ENCODE data around the gene RASD2. TPM values are rescaled to one million over a fixed set of nuclear protein-coding genes. Genes with fewer than 3 reads are reported as not detected.
"Not testable (repeated sequence)": the region's sequence is repeated elsewhere in the genome, so short reads cannot be mapped to it uniquely, and the experiment has no call there.

The RASD2 gene
- total RNA-seq, 2 experiments from 2014 or later, result not detected

DNA sequence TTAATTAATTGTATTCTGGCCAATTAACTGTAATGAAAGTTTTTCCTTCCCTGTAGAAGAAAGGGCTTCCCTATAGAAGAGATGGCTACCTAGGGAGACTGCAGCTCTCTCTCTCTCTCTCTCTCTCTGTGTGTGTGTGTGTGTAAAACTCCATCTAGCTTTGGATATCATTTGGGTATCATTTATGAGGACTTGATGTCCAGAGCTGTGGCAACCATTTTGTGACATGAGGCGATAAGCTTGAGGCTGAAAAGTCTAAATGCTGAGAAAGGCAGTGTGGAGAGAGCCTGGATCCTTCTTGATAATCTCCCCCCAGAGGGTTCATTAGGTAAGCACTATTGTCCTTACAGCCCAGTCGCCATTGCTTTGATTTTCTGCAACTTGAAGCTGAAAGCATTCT, 30.7 kb upstream of the RASD2 start:
- H3K36me3 Mint-ChIP-seq (ENCODE audit: low read depth), result no peaks in the 10 kb centered on the region
- H3K27ac Mint-ChIP-seq, result no peak overlapping the region
- ChIA-PET POLR2A (no interaction called here), CTCF (no interaction called here)
- peaks cover 25% of the 10 kb centered on the region for H3K27me3 Mint-ChIP-seq
- no peak for DNase-seq
- H3K4me1 Mint-ChIP-seq, result no peaks in the 10 kb centered on the region
- H3K4me3 Mint-ChIP-seq, result no peak overlapping the region
- H3K9me3 Mint-ChIP-seq, result no peaks in the 10 kb centered on the region

DNA sequence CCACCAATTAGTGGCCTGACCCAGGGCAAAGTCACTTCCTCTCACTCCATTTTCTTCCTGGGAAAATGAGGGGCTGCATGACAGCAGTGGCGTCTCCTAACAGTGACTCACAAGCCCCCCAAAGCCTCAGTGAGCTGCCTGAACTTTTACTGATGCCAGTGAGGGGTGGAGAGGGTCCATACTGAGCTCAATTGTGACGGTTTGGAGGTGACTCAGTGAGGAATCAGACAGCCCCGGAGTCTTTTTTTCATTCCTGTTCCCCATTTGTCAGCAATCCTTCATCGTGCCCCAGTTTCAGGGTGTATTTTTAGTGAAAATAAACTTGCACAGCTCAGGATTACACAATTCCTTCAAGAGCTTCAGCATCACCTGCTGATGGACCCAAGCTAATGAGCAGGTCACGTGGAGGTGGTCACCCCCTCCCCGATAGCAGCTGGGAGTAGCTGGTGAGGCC, 30.1 kb upstream of the RASD2 start:
- ChIA-PET POLR2A (no interaction called here), CTCF (no interaction called here)
- no peak for DNase-seq
- Mint-ChIP-seq H3K9me3 (no peaks in the 10 kb centered on the region), H3K27me3 (peaks cover 25% of the 10 kb centered on the region), H3K4me3 (no peak overlapping the region), H3K4me1 (no peaks in the 10 kb centered on the region), H3K36me3 (ENCODE audit: low read depth) (no peaks in the 10 kb centered on the region), H3K27ac (no peak overlapping the region)

DNA sequence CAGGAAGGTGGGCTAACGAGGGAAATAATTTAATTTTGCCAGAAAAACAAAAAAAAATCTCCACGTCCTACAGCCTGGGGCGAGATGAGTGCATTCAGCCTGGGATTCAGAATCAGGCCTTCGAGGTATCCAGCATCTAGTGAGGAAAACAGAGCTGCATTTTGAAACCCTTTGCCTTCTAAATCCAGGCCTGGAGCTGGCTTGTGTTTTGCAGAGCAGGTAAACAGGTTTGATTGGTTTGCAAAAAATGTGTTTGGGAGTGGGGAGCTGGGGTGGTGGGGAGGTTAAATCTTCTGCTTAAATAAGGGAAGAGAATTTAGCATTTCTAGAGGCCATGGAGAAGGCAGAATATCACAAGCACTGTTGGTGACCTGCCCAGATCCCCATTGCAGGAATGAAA, 29.7 kb upstream of the RASD2 start:
- H3K4me3 Mint-ChIP-seq, result no peak overlapping the region
- H3K9me3 Mint-ChIP-seq, result no peaks in the 10 kb centered on the region
- CTCF ChIA-PET, result no interaction called here
- no peak for DNase-seq
- H3K4me1 Mint-ChIP-seq, result no peaks in the 10 kb centered on the region
- POLR2A ChIA-PET, result interaction anchor here (0.6 kb wide), 1 partner anchor 55 kb away, joined by 4 read pairs; no protein-coding TSS in a partner anchor
- H3K36me3 Mint-ChIP-seq (ENCODE audit: low read depth), result no peaks in the 10 kb centered on the region
- peaks cover 25% of the 10 kb centered on the region for H3K27me3 Mint-ChIP-seq
- H3K27ac Mint-ChIP-seq, result no peak overlapping the region

DNA sequence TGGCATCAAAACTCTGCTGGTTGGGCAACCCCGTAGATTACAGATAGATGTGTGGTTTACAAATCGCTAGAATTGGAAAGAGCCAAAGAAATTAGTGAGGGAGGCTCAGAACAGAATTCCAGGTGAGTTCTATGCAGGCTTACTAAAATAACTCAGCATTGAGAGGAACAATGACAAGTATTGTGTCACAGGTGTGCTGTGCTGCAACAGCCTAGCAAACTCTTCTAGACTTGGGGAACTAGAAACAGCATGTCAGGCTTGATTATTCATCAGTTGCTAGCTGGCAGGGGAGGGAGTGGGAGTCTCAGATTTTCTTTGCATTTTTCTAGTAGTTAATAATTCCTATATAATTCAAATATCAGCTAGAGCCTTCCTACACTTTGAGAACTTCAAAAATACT, 26.3 kb upstream of the RASD2 start:
- no peak overlapping the region for H3K4me3 Mint-ChIP-seq
- no peaks in the 10 kb centered on the region for H3K4me1 Mint-ChIP-seq
- H3K9me3 Mint-ChIP-seq, result no peaks in the 10 kb centered on the region
- ChIA-PET CTCF (no interaction called here), POLR2A (no interaction called here)
- H3K27ac Mint-ChIP-seq, result no peak overlapping the region
- H3K36me3 Mint-ChIP-seq (ENCODE audit: low read depth), result no peaks in the 10 kb centered on the region
- peaks cover 24% of the 10 kb centered on the region for H3K27me3 Mint-ChIP-seq
- DNase-seq, result no peak

DNA sequence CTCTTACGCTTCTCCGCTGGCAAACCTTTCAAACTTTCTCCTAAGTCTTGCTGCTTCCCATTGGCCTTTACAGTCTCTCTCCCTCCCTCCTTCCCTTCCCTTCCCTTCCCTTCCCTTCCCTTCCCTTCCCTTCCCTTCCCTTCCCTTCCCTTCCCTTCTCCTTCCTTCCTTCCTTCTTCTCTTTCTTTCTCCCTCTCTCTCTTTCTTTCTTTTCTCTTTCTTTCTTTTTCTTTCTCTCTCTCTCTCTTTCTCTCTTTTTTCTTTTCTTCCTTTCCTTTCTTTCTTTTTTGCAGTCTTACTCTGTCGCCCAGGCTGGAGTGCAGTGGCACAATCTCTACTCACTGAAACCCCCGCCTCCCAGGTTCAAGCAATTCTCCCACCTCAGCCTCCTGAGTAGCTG, 24.7 kb upstream of the RASD2 start:
- H3K36me3 Mint-ChIP-seq (ENCODE audit: low read depth); H3K4me1 Mint-ChIP-seq; H3K27ac Mint-ChIP-seq; POLR2A ChIA-PET; DNase-seq; H3K4me3 Mint-ChIP-seq; CTCF ChIA-PET; H3K9me3 Mint-ChIP-seq: not testable (repeated sequence)
- peaks cover 26% of the 10 kb centered on the region for H3K27me3 Mint-ChIP-seq

DNA sequence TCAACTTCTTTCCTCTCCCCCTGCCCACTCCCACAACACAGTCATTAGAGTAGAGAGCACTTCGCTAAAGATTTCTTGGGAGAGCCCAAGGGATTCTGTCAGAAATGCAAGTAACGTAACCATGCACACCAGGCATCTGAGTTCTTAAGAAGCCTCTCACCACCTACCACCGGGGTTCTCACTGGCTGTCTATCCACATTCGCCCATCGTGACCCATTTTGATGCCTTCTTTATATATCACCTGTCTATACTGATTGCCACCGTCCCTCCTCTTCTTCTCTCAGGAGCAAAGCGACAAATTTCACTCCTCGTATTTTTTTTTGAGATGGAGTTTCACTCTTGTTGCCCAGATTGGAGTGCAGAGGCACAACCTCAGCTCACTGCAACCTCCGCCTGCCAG, 23.9 kb upstream of the RASD2 start:
- Mint-ChIP-seq H3K27me3 (peaks cover 23% of the 10 kb centered on the region), H3K27ac (no peak overlapping the region), H3K36me3 (ENCODE audit: low read depth) (no peaks in the 10 kb centered on the region), H3K4me1 (no peaks in the 10 kb centered on the region), H3K4me3 (no peak overlapping the region), H3K9me3 (no peaks in the 10 kb centered on the region)
- DNase-seq, result no peak
- CTCF ChIA-PET, result no interaction called here
- POLR2A ChIA-PET, result no interaction called here

DNA sequence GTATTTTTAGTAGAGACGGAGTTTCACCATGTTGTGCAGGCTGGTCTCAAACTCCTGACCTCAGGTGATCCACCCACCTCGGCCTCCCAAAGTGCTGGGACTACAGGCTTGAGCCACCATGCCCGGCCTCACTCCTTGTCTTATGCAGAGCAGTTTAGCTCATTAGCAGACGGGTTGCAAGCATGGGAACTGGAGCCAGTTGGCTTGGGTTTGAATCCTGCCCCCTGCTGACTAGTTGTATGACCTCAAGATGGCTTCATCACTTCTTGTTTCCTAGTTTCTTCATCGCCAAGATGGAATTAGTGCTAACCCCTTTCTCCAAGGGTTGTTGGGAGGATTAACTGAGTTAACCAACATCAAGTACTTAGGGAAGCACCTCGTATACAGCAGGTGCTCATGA, 23.4 kb upstream of the RASD2 start:
- no peak overlapping the region for H3K4me3 Mint-ChIP-seq
- no peaks in the 10 kb centered on the region for H3K4me1 Mint-ChIP-seq
- no peaks in the 10 kb centered on the region for H3K36me3 Mint-ChIP-seq (ENCODE audit: low read depth)
- H3K27ac Mint-ChIP-seq, result no peak overlapping the region
- POLR2A ChIA-PET, result no interaction called here
- peaks cover 26% of the 10 kb centered on the region for H3K27me3 Mint-ChIP-seq
- no peaks in the 10 kb centered on the region for H3K9me3 Mint-ChIP-seq
- DNase-seq, result no peak
- CTCF ChIA-PET, result no interaction called here

DNA sequence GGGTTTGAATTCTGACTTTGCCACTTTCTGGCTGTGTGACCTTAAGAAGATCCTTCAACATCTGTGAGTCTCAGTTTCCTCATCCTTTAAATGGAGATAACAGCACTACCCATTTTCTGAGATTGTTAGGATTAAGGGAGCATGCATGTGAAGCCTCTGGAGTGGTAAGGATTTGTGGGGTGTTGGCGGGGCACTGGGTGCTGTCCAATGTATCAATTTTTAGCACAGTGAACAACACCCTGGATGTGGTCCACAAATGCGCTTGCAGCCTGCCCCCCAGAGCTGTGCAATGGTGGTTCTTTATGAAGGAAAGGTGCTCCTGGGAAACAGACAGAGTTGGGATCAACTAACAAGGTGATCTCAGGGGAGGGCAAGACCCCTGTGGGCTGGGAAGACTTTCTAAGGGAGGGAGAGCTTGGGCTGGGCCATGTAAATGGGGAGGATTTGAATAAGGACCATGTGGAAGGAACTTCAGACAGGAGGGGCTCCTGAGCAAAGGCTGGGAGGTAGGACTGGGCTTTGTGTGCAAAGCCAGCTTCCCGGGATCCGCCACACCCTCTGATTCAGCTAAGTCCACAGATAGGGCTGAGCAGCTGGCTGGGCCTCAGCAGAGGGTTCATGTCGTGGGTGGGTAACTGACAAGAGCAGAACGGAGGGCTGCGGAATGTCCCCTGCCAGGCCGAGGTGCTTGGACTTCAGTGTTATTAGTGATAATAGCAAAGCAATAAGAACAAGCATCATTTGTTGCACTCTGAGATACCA, 22.7 kb upstream of the RASD2 start:
- Mint-ChIP-seq H3K4me1 (no peaks in the 10 kb centered on the region), H3K9me3 (no peaks in the 10 kb centered on the region), H3K27ac (no peak overlapping the region), H3K4me3 (no peak overlapping the region), H3K27me3 (peaks cover 29% of the 10 kb centered on the region), H3K36me3 (ENCODE audit: low read depth) (no peaks in the 10 kb centered on the region)
- ChIA-PET CTCF (no interaction called here), POLR2A (no interaction called here)
- no peak for DNase-seq

DNA sequence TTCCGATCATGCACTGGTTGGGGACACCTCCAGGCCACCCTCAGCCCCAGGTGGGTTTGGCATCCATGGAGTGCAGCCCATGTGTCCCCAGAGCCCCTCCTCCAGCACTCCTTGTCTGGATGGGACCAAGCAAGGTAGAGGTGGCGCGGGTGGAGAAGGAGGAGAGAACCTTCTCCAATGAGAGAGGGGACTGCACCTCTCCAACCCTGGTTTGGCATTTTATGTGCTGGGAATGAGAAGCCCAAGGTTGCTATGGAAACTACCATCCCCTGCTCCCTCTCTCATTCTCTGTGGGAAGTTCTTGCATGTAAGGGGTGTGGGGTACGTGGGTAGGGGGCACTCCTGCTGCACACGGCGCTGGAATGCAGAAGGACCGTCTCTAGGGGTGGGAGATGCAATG, 21.8 kb upstream of the RASD2 start:
- no peak overlapping the region for H3K27ac Mint-ChIP-seq
- no peak for DNase-seq
- POLR2A ChIA-PET, result no interaction called here
- CTCF ChIA-PET, result no interaction called here
- H3K4me1 Mint-ChIP-seq, result no peaks in the 10 kb centered on the region
- no peak overlapping the region for H3K4me3 Mint-ChIP-seq
- no peaks in the 10 kb centered on the region for H3K36me3 Mint-ChIP-seq (ENCODE audit: low read depth)
- H3K9me3 Mint-ChIP-seq, result no peaks in the 10 kb centered on the region
- peaks cover 23% of the 10 kb centered on the region for H3K27me3 Mint-ChIP-seq

DNA sequence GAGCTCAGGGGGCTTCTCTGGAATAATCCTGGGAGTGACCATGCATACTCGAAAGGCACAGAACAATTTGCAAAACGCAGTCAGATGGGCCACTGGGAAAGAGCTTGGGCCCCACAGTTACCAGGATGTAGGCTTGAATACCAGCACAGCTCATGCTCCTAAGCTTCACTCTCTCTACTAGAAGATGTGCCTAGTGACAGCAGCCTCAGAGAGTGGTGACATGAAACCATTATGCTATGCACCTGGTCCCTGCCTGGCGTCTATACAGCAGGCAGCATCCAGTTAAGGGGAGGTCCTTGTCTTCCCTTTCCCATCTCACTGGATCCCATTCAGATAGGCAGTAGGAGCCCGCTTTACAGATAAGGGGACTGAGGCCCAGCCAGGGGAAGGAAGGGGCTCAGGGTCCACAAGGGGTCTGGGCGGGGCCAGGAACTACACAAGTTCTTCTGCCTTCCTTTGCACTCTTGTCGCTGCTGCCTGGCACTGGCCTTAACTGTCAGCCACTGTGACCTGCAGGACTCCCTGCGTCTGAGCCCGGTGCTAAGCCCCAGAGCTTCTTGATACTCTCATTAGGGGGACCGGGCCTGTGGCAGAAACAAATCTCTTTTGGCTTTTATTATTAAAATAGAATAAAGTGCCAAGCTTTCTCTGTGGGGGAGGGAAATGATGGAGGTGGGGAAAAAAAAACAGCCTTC, 21.2 kb upstream of the RASD2 start:
- ChIA-PET POLR2A (no interaction called here), CTCF (no interaction called here)
- Mint-ChIP-seq H3K27me3 (peaks cover 16% of the 10 kb centered on the region), H3K9me3 (no peaks in the 10 kb centered on the region), H3K4me3 (no peak overlapping the region), H3K4me1 (no peaks in the 10 kb centered on the region), H3K36me3 (ENCODE audit: low read depth) (no peaks in the 10 kb centered on the region), H3K27ac (no peak overlapping the region)
- no peak for DNase-seq

DNA sequence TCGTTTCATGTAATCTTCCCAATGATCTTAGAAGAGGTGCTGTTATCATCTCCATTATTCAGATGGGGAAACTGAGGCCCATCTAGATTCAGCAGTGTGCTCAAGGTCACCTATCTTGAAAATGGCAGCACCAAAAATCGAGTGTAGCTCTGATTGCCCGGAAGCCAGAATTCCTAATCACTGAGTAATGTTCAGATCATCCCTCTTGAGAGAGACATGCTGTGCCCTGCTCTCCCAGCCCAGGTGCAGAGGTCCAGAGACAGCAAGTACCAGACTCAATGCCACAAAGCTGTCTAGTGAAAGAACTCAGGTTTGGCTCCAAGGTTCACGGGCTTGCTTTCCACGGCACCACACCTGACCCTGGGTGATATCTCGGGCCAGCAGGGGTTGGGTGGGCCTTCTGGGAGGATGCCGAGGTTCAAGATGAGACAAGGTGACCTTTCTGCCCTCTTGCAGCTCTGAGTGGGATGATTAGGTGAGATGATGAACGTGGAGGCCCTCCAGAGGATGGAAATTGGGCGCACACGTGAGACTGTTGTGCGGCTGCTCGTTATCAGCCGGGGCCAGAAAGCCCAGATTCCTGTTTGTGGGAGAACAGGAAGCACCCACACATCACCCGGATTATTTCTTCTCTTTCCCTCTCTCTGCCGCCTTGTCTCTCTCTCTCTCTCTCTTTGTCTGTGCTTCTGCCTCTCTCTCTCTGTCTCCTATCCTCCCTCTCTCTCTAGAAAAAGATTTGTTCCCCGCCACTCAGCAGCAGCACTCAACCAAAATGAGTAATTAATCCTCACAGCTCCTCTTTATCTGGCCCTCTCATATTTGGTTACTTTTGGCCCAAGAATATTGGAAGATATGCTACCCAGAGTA, 19.0 kb upstream of the RASD2 start:
- Mint-ChIP-seq H3K27me3 (peaks cover 14% of the 10 kb centered on the region), H3K4me3 (no peak overlapping the region), H3K36me3 (ENCODE audit: low read depth) (no peaks in the 10 kb centered on the region), H3K4me1 (no peaks in the 10 kb centered on the region), H3K27ac (no peak overlapping the region), H3K9me3 (no peaks in the 10 kb centered on the region)
- CTCF ChIA-PET, result no interaction called here
- POLR2A ChIA-PET, result no interaction called here
- DNase-seq, result no peak

DNA sequence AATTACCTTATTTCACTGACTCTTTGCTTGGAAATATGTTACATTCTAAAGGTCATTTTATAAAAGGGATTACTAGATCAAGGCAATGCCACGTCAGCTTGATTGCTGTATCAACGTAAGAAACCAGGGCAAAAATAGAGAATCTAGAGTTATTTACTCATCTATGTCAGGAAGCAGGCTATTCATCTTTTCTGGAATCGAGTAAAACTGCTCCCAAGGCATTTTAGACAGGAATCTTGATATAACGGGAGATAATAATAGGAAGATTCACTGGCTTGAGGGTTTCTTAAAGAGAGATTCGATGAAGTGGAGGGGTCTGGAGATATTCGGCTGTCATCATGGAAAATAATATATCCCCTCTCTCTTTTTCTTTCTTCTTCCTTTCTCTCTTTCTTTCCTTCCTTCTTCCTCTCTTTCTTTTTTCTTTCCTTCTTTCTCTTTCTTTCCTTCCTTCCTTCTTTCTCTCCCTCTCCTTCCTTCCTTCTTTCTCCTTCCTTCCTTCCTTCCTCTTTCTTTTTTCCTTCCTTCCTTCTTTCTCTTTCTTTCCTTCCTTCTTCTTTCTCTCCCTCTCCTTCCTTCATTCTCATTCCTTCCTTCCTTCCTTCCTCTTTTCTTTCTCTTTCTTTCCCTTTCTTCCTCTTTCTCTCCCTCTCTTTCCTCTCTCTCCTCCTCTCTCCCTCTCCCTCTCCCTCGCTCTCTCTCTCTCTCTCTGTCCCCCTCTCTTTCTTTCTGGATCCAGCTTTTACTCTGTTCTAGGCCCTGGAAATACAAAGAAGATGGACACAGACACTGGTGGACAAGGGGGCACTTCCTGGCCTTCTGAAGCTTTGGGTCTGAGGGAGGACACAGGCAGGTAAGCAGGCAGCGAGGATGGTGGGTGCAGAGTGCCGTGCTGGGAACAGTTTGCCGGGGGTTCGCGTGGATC, 18.1 kb upstream of the RASD2 start:
- Mint-ChIP-seq H3K36me3 (ENCODE audit: low read depth) (no peaks in the 10 kb centered on the region), H3K4me3 (no peak overlapping the region), H3K4me1 (no peaks in the 10 kb centered on the region), H3K27ac (no peak overlapping the region), H3K9me3 (no peaks in the 10 kb centered on the region), H3K27me3 (peaks cover 11% of the 10 kb centered on the region)
- POLR2A ChIA-PET, result no interaction called here
- CTCF ChIA-PET, result no interaction called here
- DNase-seq, result no peak

Measured in activated CD4-positive, alpha-beta memory T cell treated with anti-CD3 and anti-CD28 coated beads, Interleukin-2, amount 10 ng/mL, durations not matched to agents 7 days and 5 days (primary cell).